PC-3 (cell line): ENCODE measurements around the gene HDHD3.
"Not testable (repeated sequence)": the region's sequence is repeated elsewhere in the genome, so short reads cannot be mapped to it uniquely, and the experiment has no call there.

Source experiments
- EZH2 ChIP-seq: fragments of 300-600 bp; sonication (generic); IDR thresholded peaks from one replicate; pipeline ENCODE4 v1.6.1; 2017; ENCODE audit warnings: antibody characterized with exemption, mild to moderate bottlenecking, low read length; ENCODE audit not compliant: unreplicated experiment
- EZH2phosphoT487 ChIP-seq: fragments of 300-600 bp; sonication (generic); IDR thresholded peaks from 2 replicates; pipeline ENCODE4 v1.6.1; 2018; ENCODE audit warnings: mild to moderate bottlenecking, antibody characterized with exemption, low read length, borderline replicate concordance
- TF ChIP-seq, protein P1 (sequence below): fragments of 300-600 bp; sonication (generic); conservative IDR thresholded peaks from 2 replicates; pipeline ENCODE4 v1.5.1; 2017; ENCODE audit warnings: antibody characterized with exemption, low read depth, mild to moderate bottlenecking, low read length

DNA sequence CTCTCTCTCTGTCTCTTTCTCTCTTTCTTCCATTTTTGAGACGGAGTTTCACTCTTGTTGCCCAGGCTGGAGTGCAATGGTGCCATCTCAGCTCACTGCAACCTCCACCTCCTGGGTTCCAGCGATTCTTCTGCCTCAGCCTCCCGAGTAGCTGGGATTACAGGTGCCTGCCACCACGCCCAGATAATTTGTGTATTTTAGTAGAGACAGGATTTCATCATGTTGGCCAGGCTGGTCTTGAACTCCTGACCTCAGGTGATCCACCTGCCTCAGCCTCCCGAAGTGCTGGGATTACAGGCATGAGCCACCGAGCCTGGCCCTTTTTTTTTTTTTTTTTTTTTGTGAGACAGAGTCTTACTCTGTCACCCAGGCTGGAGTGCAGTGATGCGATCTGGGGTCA, 4.7 kb upstream of the HDHD3 start:
- TF ChIP-seq, protein P1, sequence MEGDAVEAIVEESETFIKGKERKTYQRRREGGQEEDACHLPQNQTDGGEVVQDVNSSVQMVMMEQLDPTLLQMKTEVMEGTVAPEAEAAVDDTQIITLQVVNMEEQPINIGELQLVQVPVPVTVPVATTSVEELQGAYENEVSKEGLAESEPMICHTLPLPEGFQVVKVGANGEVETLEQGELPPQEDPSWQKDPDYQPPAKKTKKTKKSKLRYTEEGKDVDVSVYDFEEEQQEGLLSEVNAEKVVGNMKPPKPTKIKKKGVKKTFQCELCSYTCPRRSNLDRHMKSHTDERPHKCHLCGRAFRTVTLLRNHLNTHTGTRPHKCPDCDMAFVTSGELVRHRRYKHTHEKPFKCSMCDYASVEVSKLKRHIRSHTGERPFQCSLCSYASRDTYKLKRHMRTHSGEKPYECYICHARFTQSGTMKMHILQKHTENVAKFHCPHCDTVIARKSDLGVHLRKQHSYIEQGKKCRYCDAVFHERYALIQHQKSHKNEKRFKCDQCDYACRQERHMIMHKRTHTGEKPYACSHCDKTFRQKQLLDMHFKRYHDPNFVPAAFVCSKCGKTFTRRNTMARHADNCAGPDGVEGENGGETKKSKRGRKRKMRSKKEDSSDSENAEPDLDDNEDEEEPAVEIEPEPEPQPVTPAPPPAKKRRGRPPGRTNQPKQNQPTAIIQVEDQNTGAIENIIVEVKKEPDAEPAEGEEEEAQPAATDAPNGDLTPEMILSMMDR = not testable (repeated sequence)
- TF ChIP-seq EZH2, EZH2phosphoT487: not testable (repeated sequence)
